ENCODE data around the gene DGKB. TPM values are rescaled to one million over a fixed set of nuclear protein-coding genes. Genes with fewer than 3 reads are reported as not detected.

DGKB gene
- total RNA-seq, 5 donors from 2014 or later (not counting 1 experiment from before 2014, with no cell fraction given): not detected

- Histone ChIP-seq H3K27ac (ENCODE audit: low read length) (no peak overlapping the region), H3K4me1 (ENCODE audit: control insufficient read depth in 1 of 2, extremely low read depth in 1 of 2, insufficient read depth in 2 of 2, low read length in 2 of 2) (no peaks in the 10 kb centered on the region), H3K36me3 (ENCODE audit: control insufficient read depth in 2 of 2, extremely low read depth in 1 of 2, insufficient read depth in 1 of 2, low read length in 1 of 2) (no peaks in the 10 kb centered on the region), H3K4me3 (ENCODE audit: control insufficient read depth in 1 of 2, extremely low read depth in 1 of 2, low read length in 1 of 2) (no peak overlapping the region), H3K9me3 (no peaks in the 10 kb centered on the region), H3K27me3 (replicated peaks in 1 of 2; ENCODE audit: control insufficient read depth in 2 of 2, extremely low read depth in 1 of 2, insufficient read depth in 2 of 2, low read length in 1 of 2) (no peaks in the 10 kb centered on the region)
- no peak for DNase-seq
- H3K4me3 Mint-ChIP-seq: no peak overlapping the region
- ChIA-PET POLR2A (no interaction called here), CTCF (no interaction called here)
- H3K27ac Mint-ChIP-seq: no peak overlapping the region
- ATAC-seq (replicated peaks in 1 of 4): no peak
- no CpG with 5 or more reads among the region's 1 CpG for WGBS (ENCODE audit: insufficient coverage)
- H3K9me3 Mint-ChIP-seq: peaks cover 2 to 4% (median 3%) of the 10 kb centered on the region in 3 donors
- no peaks in the 10 kb centered on the region for H3K36me3 Mint-ChIP-seq
- H3K27me3 Mint-ChIP-seq: no peaks in the 10 kb centered on the region
- H3K4me1 Mint-ChIP-seq: no peaks in the 10 kb centered on the region
Measured at GRCh38 chr7:14855033-14855794, 47.3 kb downstream of the DGKB start.

GRCh38 chr7:14854471-14854870, 48.1 kb downstream of the DGKB start:
- Mint-ChIP-seq H3K9me3 (peaks cover 4 to 6% (median 4%) of the 10 kb centered on the region in 3 donors), H3K4me1 (no peaks in the 10 kb centered on the region), H3K4me3 (no peak overlapping the region), H3K36me3 (no peaks in the 10 kb centered on the region), H3K27ac (no peak overlapping the region), H3K27me3 (no peaks in the 10 kb centered on the region)
- Histone ChIP-seq H3K4me3 (ENCODE audit: control insufficient read depth in 1 of 2, extremely low read depth in 1 of 2, low read length in 1 of 2) (no peak overlapping the region), H3K4me1 (ENCODE audit: control insufficient read depth in 1 of 2, extremely low read depth in 1 of 2, insufficient read depth in 2 of 2, low read length in 2 of 2) (no peaks in the 10 kb centered on the region), H3K9me3 (no peaks in the 10 kb centered on the region), H3K36me3 (ENCODE audit: control insufficient read depth in 2 of 2, extremely low read depth in 1 of 2, insufficient read depth in 1 of 2, low read length in 1 of 2) (no peaks in the 10 kb centered on the region), H3K27me3 (replicated peaks in 1 of 2; ENCODE audit: control insufficient read depth in 2 of 2, extremely low read depth in 1 of 2, insufficient read depth in 2 of 2, low read length in 1 of 2) (no peaks in the 10 kb centered on the region), H3K27ac (ENCODE audit: low read length) (no peak overlapping the region)
- CTCF ChIA-PET: no interaction called here
- DNase-seq: no peak
- WGBS (ENCODE audit: insufficient coverage): no CpG with 5 or more reads among the region's 5 CpGs
- no peak for ATAC-seq (replicated peaks in 1 of 4)
- POLR2A ChIA-PET: no interaction called here

GRCh38 chr7:14851610-14852009, 50.9 kb downstream of the DGKB start:
- POLR2A ChIA-PET: no interaction called here
- no peak overlapping the region for H3K4me3 Mint-ChIP-seq
- CTCF ChIA-PET: no interaction called here
- Histone ChIP-seq H3K4me3 (ENCODE audit: control insufficient read depth in 1 of 2, extremely low read depth in 1 of 2, low read length in 1 of 2) (no peak overlapping the region), H3K4me1 (ENCODE audit: control insufficient read depth in 1 of 2, extremely low read depth in 1 of 2, insufficient read depth in 2 of 2, low read length in 2 of 2) (no peaks in the 10 kb centered on the region), H3K27ac (ENCODE audit: low read length) (no peak overlapping the region), H3K36me3 (ENCODE audit: control insufficient read depth in 2 of 2, extremely low read depth in 1 of 2, insufficient read depth in 1 of 2, low read length in 1 of 2) (no peaks in the 10 kb centered on the region), H3K27me3 (replicated peaks in 1 of 2; ENCODE audit: control insufficient read depth in 2 of 2, extremely low read depth in 1 of 2, insufficient read depth in 2 of 2, low read length in 1 of 2) (no peaks in the 10 kb centered on the region), H3K9me3 (no peaks in the 10 kb centered on the region)
- H3K27me3 Mint-ChIP-seq: no peaks in the 10 kb centered on the region
- no peak overlapping the region for H3K27ac Mint-ChIP-seq
- H3K36me3 Mint-ChIP-seq: no peaks in the 10 kb centered on the region
- no CpG with 5 or more reads among the region's 1 CpG for WGBS (ENCODE audit: insufficient coverage)
- DNase-seq (no peak), ATAC-seq (replicated peaks in 1 of 4) (no peak)
- H3K9me3 Mint-ChIP-seq: peaks cover 7 to 11% (median 9%) of the 10 kb centered on the region in 3 donors
- H3K4me1 Mint-ChIP-seq: no peaks in the 10 kb centered on the region

DNA sequence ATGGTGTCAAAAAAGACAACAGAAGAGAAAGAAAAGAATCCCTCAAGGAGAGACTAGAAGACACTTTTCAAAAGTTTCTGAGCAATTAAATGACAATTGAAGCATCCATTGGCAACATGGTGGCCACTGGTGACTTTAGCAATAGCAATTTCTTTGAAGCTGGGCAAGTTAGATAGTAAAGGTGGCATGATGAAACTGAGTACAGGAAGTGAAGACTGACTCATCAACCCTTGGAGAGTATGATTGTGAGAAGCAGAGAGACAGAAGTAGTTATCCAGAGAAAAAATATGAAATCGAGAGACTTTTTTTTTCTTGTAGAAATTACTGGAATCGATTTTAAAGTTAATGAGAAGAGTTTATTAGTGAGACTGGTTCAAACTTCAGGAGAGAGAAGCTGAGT, 52.5 kb downstream of the DGKB start:
- Mint-ChIP-seq H3K9me3 (peaks cover 7 to 11% (median 9%) of the 10 kb centered on the region in 3 donors), H3K36me3 (no peaks in the 10 kb centered on the region), H3K4me3 (no peak overlapping the region), H3K4me1 (no peaks in the 10 kb centered on the region), H3K27me3 (no peaks in the 10 kb centered on the region), H3K27ac (no peak overlapping the region)
- no peak overlapping the region for H3K27ac ChIP-seq (ENCODE audit: low read length)
- no peak overlapping the region for H3K4me3 ChIP-seq (ENCODE audit: control insufficient read depth in 1 of 2, extremely low read depth in 1 of 2, low read length in 1 of 2)
- no peaks in the 10 kb centered on the region for H3K9me3 ChIP-seq
- POLR2A ChIA-PET: no interaction called here
- H3K27me3 ChIP-seq (replicated peaks in 1 of 2; ENCODE audit: control insufficient read depth in 2 of 2, extremely low read depth in 1 of 2, insufficient read depth in 2 of 2, low read length in 1 of 2): no peaks in the 10 kb centered on the region
- whole genome bisulfite sequencing (ENCODE audit: insufficient coverage): 67% methylated on average over 1 of the region's 2 CpGs
- ATAC-seq (replicated peaks in 1 of 4) (no peak), DNase-seq (no peak)
- no peaks in the 10 kb centered on the region for H3K4me1 ChIP-seq (ENCODE audit: control insufficient read depth in 1 of 2, extremely low read depth in 1 of 2, insufficient read depth in 2 of 2, low read length in 2 of 2)
- CTCF ChIA-PET: no interaction called here
- no peaks in the 10 kb centered on the region for H3K36me3 ChIP-seq (ENCODE audit: control insufficient read depth in 2 of 2, extremely low read depth in 1 of 2, insufficient read depth in 1 of 2, low read length in 1 of 2)

DNA sequence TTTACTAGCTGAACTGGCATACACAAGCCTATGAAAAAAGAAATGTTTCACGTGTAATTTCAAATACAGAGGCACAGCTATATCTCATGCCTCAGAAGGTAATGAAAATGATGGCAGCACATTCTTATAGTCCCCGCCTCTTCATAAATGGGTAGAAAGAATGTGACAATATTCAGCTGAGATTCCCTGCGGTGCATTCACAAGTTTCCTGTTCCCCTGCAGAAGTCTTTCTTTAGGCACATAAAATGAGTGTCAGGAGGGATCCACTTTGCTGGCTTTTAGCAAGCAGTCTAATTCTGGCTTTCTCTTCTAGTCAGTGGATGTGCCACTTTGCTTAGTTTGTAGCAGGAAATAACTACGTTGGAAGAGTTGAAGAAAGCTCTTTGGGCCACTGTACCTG, 56.1 kb downstream of the DGKB start:
- Mint-ChIP-seq H3K4me3 (no peak overlapping the region), H3K4me1 (no peaks in the 10 kb centered on the region), H3K36me3 (no peaks in the 10 kb centered on the region), H3K9me3 (peaks cover 3 to 11% (median 11%) of the 10 kb centered on the region in 3 donors), H3K27ac (no peak overlapping the region), H3K27me3 (no peaks in the 10 kb centered on the region)
- no peaks in the 10 kb centered on the region for H3K27me3 ChIP-seq (replicated peaks in 1 of 2; ENCODE audit: control insufficient read depth in 2 of 2, extremely low read depth in 1 of 2, insufficient read depth in 2 of 2, low read length in 1 of 2)
- CTCF ChIA-PET: no interaction called here
- H3K36me3 ChIP-seq (ENCODE audit: control insufficient read depth in 2 of 2, extremely low read depth in 1 of 2, insufficient read depth in 1 of 2, low read length in 1 of 2): no peaks in the 10 kb centered on the region
- DNase-seq: no peak
- ATAC-seq (replicated peaks in 1 of 4): no peak
- POLR2A ChIA-PET: no interaction called here
- no peaks in the 10 kb centered on the region for H3K9me3 ChIP-seq
- no peak overlapping the region for H3K4me3 ChIP-seq (ENCODE audit: control insufficient read depth in 1 of 2, extremely low read depth in 1 of 2, low read length in 1 of 2)
- no peak overlapping the region for H3K27ac ChIP-seq (ENCODE audit: low read length)
- WGBS (ENCODE audit: insufficient coverage): 100% methylated on average over 1 of the region's 4 CpGs
- no peaks in the 10 kb centered on the region for H3K4me1 ChIP-seq (ENCODE audit: control insufficient read depth in 1 of 2, extremely low read depth in 1 of 2, insufficient read depth in 2 of 2, low read length in 2 of 2)

DNA sequence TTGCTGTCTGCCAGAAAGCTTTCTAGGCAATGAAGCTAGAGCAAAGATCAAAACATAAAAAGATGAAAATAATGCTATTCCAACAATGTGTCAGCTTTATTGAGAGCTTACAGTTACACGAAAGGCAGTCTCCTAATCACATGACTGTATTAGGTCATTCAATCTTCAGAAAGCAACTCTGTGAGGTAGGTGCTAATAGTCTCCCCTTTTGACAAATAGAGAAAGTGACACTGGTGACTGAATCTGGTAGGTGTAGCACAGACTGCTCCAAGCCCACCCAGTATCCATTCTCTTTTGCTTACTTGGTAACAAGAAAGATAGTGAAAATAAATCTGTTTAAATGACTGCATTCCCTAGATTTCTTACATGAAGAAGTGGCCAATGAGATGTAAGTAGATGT, 58.8 kb downstream of the DGKB start:
- WGBS (ENCODE audit: insufficient coverage): no CpG with 5 or more reads among the region's 1 CpG

GRCh38 chr7:14842523-14842922, 60.0 kb downstream of the DGKB start:
- no peak overlapping the region for H3K27ac ChIP-seq (ENCODE audit: low read length)
- no peaks in the 10 kb centered on the region for H3K9me3 ChIP-seq
- no peaks in the 10 kb centered on the region for H3K36me3 ChIP-seq (ENCODE audit: control insufficient read depth in 2 of 2, extremely low read depth in 1 of 2, insufficient read depth in 1 of 2, low read length in 1 of 2)
- CTCF ChIA-PET: no interaction called here
- Mint-ChIP-seq H3K36me3 (no peaks in the 10 kb centered on the region), H3K9me3 (peaks cover 3 to 9% (median 8%) of the 10 kb centered on the region in 3 donors), H3K27me3 (no peaks in the 10 kb centered on the region), H3K27ac (no peak overlapping the region), H3K4me3 (no peak overlapping the region), H3K4me1 (no peaks in the 10 kb centered on the region)
- H3K4me3 ChIP-seq (ENCODE audit: control insufficient read depth in 1 of 2, extremely low read depth in 1 of 2, low read length in 1 of 2): no peak overlapping the region
- DNase-seq (no peak), ATAC-seq (replicated peaks in 1 of 4) (no peak)
- no peaks in the 10 kb centered on the region for H3K27me3 ChIP-seq (replicated peaks in 1 of 2; ENCODE audit: control insufficient read depth in 2 of 2, extremely low read depth in 1 of 2, insufficient read depth in 2 of 2, low read length in 1 of 2)
- H3K4me1 ChIP-seq (ENCODE audit: control insufficient read depth in 1 of 2, extremely low read depth in 1 of 2, insufficient read depth in 2 of 2, low read length in 2 of 2): no peaks in the 10 kb centered on the region
- POLR2A ChIA-PET: no interaction called here

More for the DNA sequence above, 58.8 kb downstream of the DGKB start:
- Histone ChIP-seq H3K36me3 (ENCODE audit: control insufficient read depth in 2 of 2, extremely low read depth in 1 of 2, insufficient read depth in 1 of 2, low read length in 1 of 2) (no peaks in the 10 kb centered on the region), H3K4me3 (ENCODE audit: control insufficient read depth in 1 of 2, extremely low read depth in 1 of 2, low read length in 1 of 2) (no peak overlapping the region), H3K4me1 (ENCODE audit: control insufficient read depth in 1 of 2, extremely low read depth in 1 of 2, insufficient read depth in 2 of 2, low read length in 2 of 2) (no peaks in the 10 kb centered on the region), H3K27ac (ENCODE audit: low read length) (no peak overlapping the region), H3K27me3 (replicated peaks in 1 of 2; ENCODE audit: control insufficient read depth in 2 of 2, extremely low read depth in 1 of 2, insufficient read depth in 2 of 2, low read length in 1 of 2) (no peaks in the 10 kb centered on the region), H3K9me3 (no peaks in the 10 kb centered on the region)
- H3K27ac Mint-ChIP-seq: no peak overlapping the region
- ATAC-seq (replicated peaks in 1 of 4) (no peak), DNase-seq (no peak)
- H3K9me3 Mint-ChIP-seq: peaks cover 3 to 14% (median 12%) of the 10 kb centered on the region in 3 donors
- no peaks in the 10 kb centered on the region for H3K27me3 Mint-ChIP-seq
- H3K36me3 Mint-ChIP-seq: no peaks in the 10 kb centered on the region
- ChIA-PET CTCF (no interaction called here), POLR2A (no interaction called here)
- H3K4me3 Mint-ChIP-seq: no peak overlapping the region
- H3K4me1 Mint-ChIP-seq: no peaks in the 10 kb centered on the region
